AG09309 (cell line): ENCODE results near the gene CGREF1.
A peak's percentile ranks its signal among the peaks of the same experiment; 100 is the strongest.

Experiments
- DNase-seq: peaks from one replicate; pipeline ENCODE4 v3.0.0-alpha.2; 2010; ENCODE audit warnings: low read depth
- H3K4me3 ChIP-seq: 2 replicates; pipeline ENCODE4 v1.5.1; 2011; ENCODE audit warnings: mild to moderate bottlenecking, low read depth, low read length, moderate library complexity; ENCODE audit not compliant: control insufficient read depth
- TF ChIP-seq, protein P1 (sequence below): IDR thresholded peaks from 2 replicates; pipeline ENCODE4 v1.5.1; 2011; ENCODE audit warnings: mild to moderate bottlenecking, low read depth, low read length, inconsistent platforms; ENCODE audit not compliant: insufficient read depth, control insufficient read depth; ENCODE audit errors: missing control alignments

CGREF1 gene

DNA sequence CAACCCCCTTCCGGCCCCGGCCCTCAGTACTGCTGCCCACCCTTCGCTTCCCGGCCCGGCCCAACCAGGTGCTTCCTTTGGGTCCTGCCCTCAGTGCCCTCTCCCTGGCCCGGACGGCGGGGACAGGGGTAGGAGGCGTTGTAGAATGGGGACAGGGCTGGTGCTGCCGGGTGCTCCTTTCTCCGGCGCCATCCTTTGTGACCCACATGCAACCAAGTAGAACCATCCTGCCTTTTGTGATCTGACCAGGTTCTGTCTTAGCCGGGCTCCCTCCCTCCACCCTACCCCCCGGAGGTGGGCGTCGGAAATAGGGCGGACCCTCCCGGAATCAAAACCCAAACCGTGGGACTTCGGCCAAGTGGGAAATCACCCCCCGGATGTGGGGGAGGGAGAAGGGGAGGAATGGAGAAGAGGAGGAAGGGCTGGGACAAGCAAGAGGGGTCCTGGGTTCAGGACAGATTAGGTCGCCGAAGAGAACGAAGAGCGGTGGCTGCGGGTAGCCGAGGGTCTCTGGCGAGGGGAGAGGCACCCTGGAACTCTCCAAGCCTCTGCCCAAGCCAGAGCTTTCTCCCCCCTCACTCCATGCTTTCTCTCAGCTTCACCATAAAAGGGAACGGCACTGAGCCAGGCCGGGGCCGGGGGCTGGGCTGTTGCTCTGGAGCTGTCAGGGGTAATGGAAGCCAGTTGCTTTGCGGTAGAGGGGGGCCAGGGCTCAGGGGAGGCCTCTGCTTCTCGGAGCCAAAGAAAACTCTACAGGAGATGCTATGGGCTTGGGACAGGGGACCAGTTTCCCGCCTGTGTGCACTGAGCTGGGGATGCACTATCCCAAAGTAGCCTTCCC, 46.7 kb downstream of the CGREF1 start:
- DNase-seq: no peak
- TF ChIP-seq, protein P1, sequence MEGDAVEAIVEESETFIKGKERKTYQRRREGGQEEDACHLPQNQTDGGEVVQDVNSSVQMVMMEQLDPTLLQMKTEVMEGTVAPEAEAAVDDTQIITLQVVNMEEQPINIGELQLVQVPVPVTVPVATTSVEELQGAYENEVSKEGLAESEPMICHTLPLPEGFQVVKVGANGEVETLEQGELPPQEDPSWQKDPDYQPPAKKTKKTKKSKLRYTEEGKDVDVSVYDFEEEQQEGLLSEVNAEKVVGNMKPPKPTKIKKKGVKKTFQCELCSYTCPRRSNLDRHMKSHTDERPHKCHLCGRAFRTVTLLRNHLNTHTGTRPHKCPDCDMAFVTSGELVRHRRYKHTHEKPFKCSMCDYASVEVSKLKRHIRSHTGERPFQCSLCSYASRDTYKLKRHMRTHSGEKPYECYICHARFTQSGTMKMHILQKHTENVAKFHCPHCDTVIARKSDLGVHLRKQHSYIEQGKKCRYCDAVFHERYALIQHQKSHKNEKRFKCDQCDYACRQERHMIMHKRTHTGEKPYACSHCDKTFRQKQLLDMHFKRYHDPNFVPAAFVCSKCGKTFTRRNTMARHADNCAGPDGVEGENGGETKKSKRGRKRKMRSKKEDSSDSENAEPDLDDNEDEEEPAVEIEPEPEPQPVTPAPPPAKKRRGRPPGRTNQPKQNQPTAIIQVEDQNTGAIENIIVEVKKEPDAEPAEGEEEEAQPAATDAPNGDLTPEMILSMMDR: no peak
- peak overlapping the region; percentile 64 for H3K4me3 ChIP-seq

DNA sequence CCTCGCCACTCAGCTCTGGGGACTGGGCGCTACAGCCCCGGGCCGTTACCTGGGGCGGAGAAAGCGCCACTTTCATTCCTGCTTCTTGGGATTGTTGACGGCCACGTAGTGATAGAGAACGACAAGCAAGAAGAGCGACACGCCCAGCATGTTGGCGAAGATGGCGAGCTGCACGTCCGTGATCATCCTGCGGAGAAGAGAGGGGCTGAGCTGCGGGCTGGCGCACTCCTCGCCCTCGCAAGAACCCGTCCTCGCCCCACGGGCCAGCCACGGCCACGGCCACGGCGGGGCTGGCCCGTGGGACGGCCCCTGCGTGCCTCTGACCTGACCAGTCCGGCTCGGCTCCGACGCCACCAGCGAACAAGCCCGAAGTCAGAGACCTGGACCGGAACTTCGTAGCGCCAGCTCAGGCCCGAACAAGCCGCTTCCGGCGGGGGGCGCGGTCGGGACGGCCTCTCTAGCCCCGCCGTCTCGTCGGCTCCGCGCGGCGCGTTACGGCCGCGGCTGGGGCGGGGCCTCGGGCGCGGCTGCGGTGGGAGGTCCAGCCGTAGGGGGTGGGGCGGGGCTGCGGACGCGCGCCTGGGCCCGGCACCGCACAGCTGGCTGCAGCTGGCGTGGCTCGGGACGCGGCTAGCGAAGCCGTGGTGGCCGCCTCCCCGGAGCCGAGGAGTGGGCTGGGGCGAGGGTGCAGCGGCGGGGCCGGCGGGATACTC, 47.5 kb downstream of the CGREF1 start, which contains the start of gene OST4:
TSS of gene OST4 (minus strand) at position 378 of the 713 bp plus-strand sequence.
- H3K4me3 ChIP-seq: peak within 1 kb of the TSS; percentile 67
- TF ChIP-seq, protein P1: no peak
- peak; percentile 55 for DNase-seq

DNA sequence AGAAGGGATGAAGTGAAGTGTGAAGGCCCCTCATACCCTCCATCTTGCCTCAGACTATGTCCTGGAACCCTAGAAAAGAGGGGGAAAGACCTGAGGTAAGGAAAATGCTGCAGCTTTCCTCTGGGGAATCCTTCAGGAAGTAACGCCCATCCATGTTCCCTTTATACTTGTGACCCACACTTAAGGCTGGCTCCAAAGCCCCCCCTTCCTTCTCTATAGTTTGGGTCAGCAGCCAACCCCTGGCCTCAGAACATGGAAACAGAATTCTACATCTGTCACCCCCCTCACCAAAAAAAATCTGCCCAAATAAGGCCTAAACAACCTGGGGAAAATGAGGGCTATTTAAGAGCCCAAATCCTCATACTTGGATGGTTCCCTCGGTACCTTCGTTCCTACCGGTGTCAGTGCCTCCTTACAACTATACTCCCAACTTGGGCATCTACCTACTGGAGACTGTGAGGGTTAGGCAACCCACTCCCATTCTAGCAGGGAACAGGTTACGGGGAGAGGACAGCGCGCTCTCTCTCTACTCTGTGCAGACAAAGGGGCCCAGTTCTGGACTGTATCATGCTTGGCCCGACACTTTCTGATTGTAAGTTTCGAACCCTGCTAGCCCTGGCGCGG, 48.2 kb downstream of the CGREF1 start:
- TF ChIP-seq, protein P1: no peak
- no peak for DNase-seq
- peak overlapping the region; percentile 67 for H3K4me3 ChIP-seq

DNA sequence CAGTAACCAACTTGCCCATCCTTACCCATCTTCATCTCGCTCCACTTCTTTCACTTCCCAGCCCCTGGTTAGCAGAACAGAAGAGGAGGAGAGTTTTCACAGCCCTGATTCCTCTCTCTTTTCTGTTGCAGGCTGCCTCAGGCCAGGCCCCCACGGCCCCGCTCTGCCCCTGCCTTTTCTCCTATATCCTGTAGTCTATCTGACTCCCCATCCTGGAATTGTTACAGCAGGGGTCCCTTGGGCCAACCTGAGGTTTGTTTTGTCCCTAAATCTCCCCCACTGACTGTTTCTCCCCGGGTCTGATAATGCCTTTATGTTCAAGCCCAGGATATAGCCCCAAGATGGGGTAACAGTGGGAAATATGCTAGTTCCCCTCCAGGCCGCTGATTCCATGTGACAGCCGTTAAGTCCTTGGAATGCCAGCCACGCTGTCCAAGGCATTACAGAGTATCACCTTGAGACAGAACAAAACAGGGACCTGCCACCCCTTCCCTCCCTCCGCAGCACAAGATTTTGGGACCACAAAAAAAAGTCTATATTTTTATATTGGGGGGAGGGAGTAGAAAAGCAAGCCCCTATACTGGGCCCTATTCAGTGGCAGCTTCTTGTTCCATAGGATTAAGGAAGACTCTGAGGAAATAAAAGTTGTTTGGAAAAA, 48.8 kb downstream of the CGREF1 start:
- H3K4me3 ChIP-seq: peak overlapping the region; percentile 67

DNA sequence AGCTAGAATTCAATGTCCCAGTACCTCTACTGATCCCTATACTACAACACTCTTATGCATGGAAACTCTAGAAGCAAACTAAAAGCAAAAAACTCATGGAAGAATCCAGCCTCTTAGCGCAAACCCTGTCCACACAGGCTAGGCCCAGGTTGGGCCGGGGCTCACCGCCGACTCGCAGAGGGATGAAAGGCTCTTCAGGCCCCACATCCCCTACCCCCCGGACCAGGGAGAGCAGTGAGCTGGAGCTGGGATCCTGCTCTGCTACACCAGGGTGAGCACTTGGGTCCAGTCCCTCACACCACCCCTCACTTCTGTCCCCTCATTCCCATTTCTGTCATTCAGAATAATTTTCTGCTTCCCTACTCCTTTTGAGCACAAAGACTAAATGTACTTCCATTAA, 49.5 kb downstream of the CGREF1 start:
- TF ChIP-seq, protein P1: no peak
- no peak overlapping the region for H3K4me3 ChIP-seq
- no peak for DNase-seq

More for the DNA sequence above, 48.8 kb downstream of the CGREF1 start:
- no peak for DNase-seq
- TF ChIP-seq, protein P1: no peak

DNA sequence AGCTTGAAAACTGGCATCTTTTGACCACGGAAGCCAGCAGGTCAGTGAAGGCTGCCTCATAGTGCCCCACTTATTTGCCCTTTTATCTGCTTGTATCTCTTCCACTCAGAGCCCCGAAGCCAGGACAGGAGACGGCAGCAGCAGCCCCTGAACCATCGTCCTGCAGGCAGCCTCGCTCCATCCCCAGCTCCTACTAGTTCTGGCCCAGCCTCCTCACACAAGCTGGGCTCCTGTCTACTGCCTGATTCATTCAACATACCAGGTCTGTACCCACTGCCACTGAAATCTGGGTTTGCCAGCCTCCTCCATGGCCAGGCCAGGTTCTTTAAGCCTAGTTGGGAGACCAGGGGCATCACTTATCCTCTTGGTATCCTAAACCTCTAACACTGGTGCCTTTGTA, 51.5 kb downstream of the CGREF1 start:
- TF ChIP-seq, protein P1: no peak

More for the DNA sequence above, 51.5 kb downstream of the CGREF1 start:
- H3K4me3 ChIP-seq: no peak overlapping the region
- no peak for DNase-seq
